Measurements from ENCODE around the gene OAF. TPM values are rescaled to one million over a fixed set of nuclear protein-coding genes. Genes with fewer than 3 reads are reported as not detected.
A peak's percentile ranks its signal among the peaks of the same experiment; 100 is the strongest.

Gene OAF
- total and polyA plus RNA-seq, 2 donors, result 4.9 to 5.3 TPM

- Histone ChIP-seq H3K4me3 (ENCODE audit: low read length in 2 of 2) (no peak overlapping the region), H3K27ac (ENCODE audit: low read depth in 1 of 2, low read length in 1 of 2) (no peak overlapping the region), H3K36me3 (ENCODE audit: control insufficient read depth in 2 of 2, insufficient read depth in 2 of 2, low read length in 1 of 2) (no peaks in the 10 kb centered on the region), H3K9me3 (ENCODE audit: control insufficient read depth in 2 of 2, insufficient read depth in 1 of 2, low read length in 1 of 2) (no peaks in the 10 kb centered on the region), H3K4me1 (ENCODE audit: control insufficient read depth in 2 of 2, insufficient read depth in 2 of 2, low read length in 2 of 2) (peaks cover 0 to 6% of the 10 kb centered on the region in 2 donors), H3K27me3 (ENCODE audit: control insufficient read depth in 2 of 2, insufficient read depth in 1 of 2, low read length in 1 of 2) (peaks cover 0 to 7% of the 10 kb centered on the region in 2 donors)
- no peak for DNase-seq (ENCODE audit: low read depth in 6 of 9, low spot score in 9 of 9)
- WGBS, result 89% methylated on average over 16 of the region's 16 CpGs
Observed at GRCh38 chr11:120228794-120229384, 18.1 kb downstream of the OAF start.

GRCh38 chr11:120229451-120230424 is 18.9 kb downstream of the OAF start:
- no peaks in the 10 kb centered on the region for H3K36me3 ChIP-seq (ENCODE audit: control insufficient read depth in 2 of 2, insufficient read depth in 2 of 2, low read length in 1 of 2)
- H3K27me3 ChIP-seq (ENCODE audit: control insufficient read depth in 2 of 2, insufficient read depth in 1 of 2, low read length in 1 of 2), result peaks cover 0 to 12% of the 10 kb centered on the region in 2 donors
- no peak for DNase-seq (ENCODE audit: low read depth in 6 of 9, low spot score in 9 of 9)
- H3K9me3 ChIP-seq (ENCODE audit: control insufficient read depth in 2 of 2, insufficient read depth in 1 of 2, low read length in 1 of 2), result no peaks in the 10 kb centered on the region
- peaks cover 0 to 3% of the 10 kb centered on the region in 2 donors for H3K4me1 ChIP-seq (ENCODE audit: control insufficient read depth in 2 of 2, insufficient read depth in 2 of 2, low read length in 2 of 2)
- 81% methylated on average over 17 of the region's 17 CpGs for WGBS
- H3K4me3 ChIP-seq (ENCODE audit: low read length in 2 of 2), result no peak overlapping the region
- H3K27ac ChIP-seq (ENCODE audit: low read depth in 1 of 2, low read length in 1 of 2), result no peak overlapping the region

- Histone ChIP-seq H3K9me3 (ENCODE audit: control insufficient read depth in 2 of 2, insufficient read depth in 1 of 2, low read length in 1 of 2) (no peaks in the 10 kb centered on the region), H3K36me3 (ENCODE audit: control insufficient read depth in 2 of 2, insufficient read depth in 2 of 2, low read length in 1 of 2) (no peaks in the 10 kb centered on the region), H3K27ac (ENCODE audit: low read depth in 1 of 2, low read length in 1 of 2) (no peak overlapping the region), H3K27me3 (ENCODE audit: control insufficient read depth in 2 of 2, insufficient read depth in 1 of 2, low read length in 1 of 2) (peaks cover 0 to 10% of the 10 kb centered on the region in 2 donors), H3K4me1 (ENCODE audit: control insufficient read depth in 2 of 2, insufficient read depth in 2 of 2, low read length in 2 of 2) (no peaks in the 10 kb centered on the region), H3K4me3 (ENCODE audit: low read length in 2 of 2) (no peak overlapping the region)
- WGBS, result 91% methylated on average over 5 of the region's 5 CpGs
- DNase-seq (ENCODE audit: low read depth in 6 of 9, low spot score in 9 of 9), result no peak
Observed at GRCh38 chr11:120230433-120231071, 19.7 kb downstream of the OAF start.

GRCh38 chr11:120231963-120232362 is 21.1 kb downstream of the OAF start:
- no peak for DNase-seq (ENCODE audit: low read depth in 6 of 9, low spot score in 9 of 9)
- Histone ChIP-seq H3K4me3 (ENCODE audit: low read length in 2 of 2) (no peak overlapping the region), H3K27me3 (ENCODE audit: control insufficient read depth in 2 of 2, insufficient read depth in 1 of 2, low read length in 1 of 2) (peaks cover 0 to 16% of the 10 kb centered on the region in 2 donors), H3K36me3 (ENCODE audit: control insufficient read depth in 2 of 2, insufficient read depth in 2 of 2, low read length in 1 of 2) (no peaks in the 10 kb centered on the region), H3K4me1 (ENCODE audit: control insufficient read depth in 2 of 2, insufficient read depth in 2 of 2, low read length in 2 of 2) (no peaks in the 10 kb centered on the region), H3K27ac (ENCODE audit: low read depth in 1 of 2, low read length in 1 of 2) (no peak overlapping the region), H3K9me3 (ENCODE audit: control insufficient read depth in 2 of 2, insufficient read depth in 1 of 2, low read length in 1 of 2) (no peaks in the 10 kb centered on the region)
- 90% methylated on average over 4 of the region's 4 CpGs for WGBS

GRCh38 chr11:120233207-120233803 is 22.5 kb downstream of the OAF start:
- no peak overlapping the region for H3K27ac ChIP-seq (ENCODE audit: low read depth in 1 of 2, low read length in 1 of 2)
- WGBS, result 94% methylated on average over 9 of the region's 9 CpGs
- no peaks in the 10 kb centered on the region for H3K4me1 ChIP-seq (ENCODE audit: control insufficient read depth in 2 of 2, insufficient read depth in 2 of 2, low read length in 2 of 2)
- no peaks in the 10 kb centered on the region for H3K9me3 ChIP-seq (ENCODE audit: control insufficient read depth in 2 of 2, insufficient read depth in 1 of 2, low read length in 1 of 2)
- peaks cover 0 to 26% of the 10 kb centered on the region in 2 donors for H3K27me3 ChIP-seq (ENCODE audit: control insufficient read depth in 2 of 2, insufficient read depth in 1 of 2, low read length in 1 of 2)
- no peak for DNase-seq (ENCODE audit: low read depth in 6 of 9, low spot score in 9 of 9)
- H3K36me3 ChIP-seq (ENCODE audit: control insufficient read depth in 2 of 2, insufficient read depth in 2 of 2, low read length in 1 of 2), result no peaks in the 10 kb centered on the region
- no peak overlapping the region for H3K4me3 ChIP-seq (ENCODE audit: low read length in 2 of 2)

- Histone ChIP-seq H3K9me3 (ENCODE audit: control insufficient read depth in 2 of 2, insufficient read depth in 1 of 2, low read length in 1 of 2) (no peaks in the 10 kb centered on the region), H3K27me3 (ENCODE audit: control insufficient read depth in 2 of 2, insufficient read depth in 1 of 2, low read length in 1 of 2) (peaks cover 14 to 40% of the 10 kb centered on the region in 2 donors), H3K4me1 (ENCODE audit: control insufficient read depth in 2 of 2, insufficient read depth in 2 of 2, low read length in 2 of 2) (no peaks in the 10 kb centered on the region), H3K27ac (ENCODE audit: low read depth in 1 of 2, low read length in 1 of 2) (no peak overlapping the region), H3K36me3 (ENCODE audit: control insufficient read depth in 2 of 2, insufficient read depth in 2 of 2, low read length in 1 of 2) (no peaks in the 10 kb centered on the region), H3K4me3 (ENCODE audit: low read length in 2 of 2) (no peak overlapping the region)
- peak in 6 of 9 donors; percentile 13 to 60 (median 22) for DNase-seq (ENCODE audit: low read depth in 6 of 9, low spot score in 9 of 9)
- WGBS, result 14% methylated on average over 8 of the region's 8 CpGs
Observed at GRCh38 chr11:120235024-120235628, 24.3 kb downstream of the OAF start.

- no peak for DNase-seq (ENCODE audit: low read depth in 6 of 9, low spot score in 9 of 9)
- no peak overlapping the region for H3K27ac ChIP-seq (ENCODE audit: low read depth in 1 of 2, low read length in 1 of 2)
- no peaks in the 10 kb centered on the region for H3K9me3 ChIP-seq (ENCODE audit: control insufficient read depth in 2 of 2, insufficient read depth in 1 of 2, low read length in 1 of 2)
- H3K36me3 ChIP-seq (ENCODE audit: control insufficient read depth in 2 of 2, insufficient read depth in 2 of 2, low read length in 1 of 2), result no peaks in the 10 kb centered on the region
- no peaks in the 10 kb centered on the region for H3K4me1 ChIP-seq (ENCODE audit: control insufficient read depth in 2 of 2, insufficient read depth in 2 of 2, low read length in 2 of 2)
- 55% methylated on average over 5 of the region's 5 CpGs for WGBS
- H3K27me3 ChIP-seq (ENCODE audit: control insufficient read depth in 2 of 2, insufficient read depth in 1 of 2, low read length in 1 of 2), result peaks cover 21 to 54% of the 10 kb centered on the region in 2 donors
- no peak overlapping the region for H3K4me3 ChIP-seq (ENCODE audit: low read length in 2 of 2)
Observed at GRCh38 chr11:120236169-120237107, 25.6 kb downstream of the OAF start.

Measured in thymus (tissue), 11 donors.